Neuron (in vitro differentiated cells): ENCODE data around the gene RGS9.

Experiments
- H2AFZ ChIP-seq: one replicate; pipeline ENCODE4 v1.6.1; 2013; ENCODE audit warnings: low read depth, mild to moderate bottlenecking, inconsistent platforms, low read length, moderate library complexity
- H3K27me3 ChIP-seq: one replicate; pipeline ENCODE4 v1.6.1; 2013; ENCODE audit warnings: low read length; ENCODE audit not compliant: insufficient read depth
- H3K36me3 ChIP-seq: one replicate; pipeline ENCODE4 v1.6.1; 2013; ENCODE audit warnings: low read length; ENCODE audit not compliant: insufficient read depth
- H3K4me1 ChIP-seq: one replicate; pipeline ENCODE4 v1.6.1; 2013; ENCODE audit warnings: low read length; ENCODE audit not compliant: insufficient read depth
- H3K4me3 ChIP-seq: 2 replicates; pipeline ENCODE4 v1.5.1; 2013; ENCODE audit warnings: mild to moderate bottlenecking, low read length, moderate library complexity
- H3K9me3 ChIP-seq: one replicate; pipeline ENCODE4 v1.6.1; 2013; ENCODE audit warnings: low read length

Gene RGS9

GRCh38 chr17:65154770-65155589, 17.8 kb downstream of the RGS9 start:
- Histone ChIP-seq H3K36me3 (no peaks in the 10 kb centered on the region), H3K9me3 (peaks cover 3% of the 10 kb centered on the region), H2AFZ (no peak overlapping the region)

GRCh38 chr17:65155622-65156021, 18.5 kb downstream of the RGS9 start:
- Histone ChIP-seq H2AFZ (no peak overlapping the region), H3K4me3 (no peak overlapping the region), H3K4me1 (peaks cover 14% of the 10 kb centered on the region), H3K9me3 (peaks cover 2% of the 10 kb centered on the region), H3K36me3 (no peaks in the 10 kb centered on the region), H3K27me3 (no peaks in the 10 kb centered on the region)

More at GRCh38 chr17:65154770-65155589, 17.8 kb downstream of the RGS9 start:
- H3K4me1 ChIP-seq, result peaks cover 14% of the 10 kb centered on the region
- H3K27me3 ChIP-seq, result no peaks in the 10 kb centered on the region
- H3K4me3 ChIP-seq, result no peak overlapping the region

GRCh38 chr17:65156185-65156834, 19.1 kb downstream of the RGS9 start:
- no peak overlapping the region for H2AFZ ChIP-seq
- H3K36me3 ChIP-seq, result no peaks in the 10 kb centered on the region
- H3K9me3 ChIP-seq, result no peaks in the 10 kb centered on the region
- H3K27me3 ChIP-seq, result no peaks in the 10 kb centered on the region
- peaks cover 14% of the 10 kb centered on the region for H3K4me1 ChIP-seq
- no peak overlapping the region for H3K4me3 ChIP-seq

GRCh38 chr17:65156835-65157565, 19.8 kb downstream of the RGS9 start:
- H3K27me3 ChIP-seq, result no peaks in the 10 kb centered on the region
- no peak overlapping the region for H3K4me3 ChIP-seq
- no peaks in the 10 kb centered on the region for H3K36me3 ChIP-seq
- H3K9me3 ChIP-seq, result no peaks in the 10 kb centered on the region
- peaks cover 14% of the 10 kb centered on the region for H3K4me1 ChIP-seq
- H2AFZ ChIP-seq, result no peak overlapping the region

GRCh38 chr17:65158041-65158440, 20.9 kb downstream of the RGS9 start:
- Histone ChIP-seq H3K4me3 (no peak overlapping the region), H3K4me1 (peaks cover 14% of the 10 kb centered on the region), H3K27me3 (no peaks in the 10 kb centered on the region), H3K36me3 (no peaks in the 10 kb centered on the region), H3K9me3 (no peaks in the 10 kb centered on the region), H2AFZ (no peak overlapping the region)

- H3K9me3 ChIP-seq, result no peaks in the 10 kb centered on the region
- no peak overlapping the region for H2AFZ ChIP-seq
- H3K4me3 ChIP-seq, result no peak overlapping the region
- H3K4me1 ChIP-seq, result peaks cover 14% of the 10 kb centered on the region
- H3K27me3 ChIP-seq, result no peaks in the 10 kb centered on the region
- no peaks in the 10 kb centered on the region for H3K36me3 ChIP-seq
These were observed 21.5 kb downstream of the RGS9 start for GRCh38 chr17:65158622-65159021.

- no peak overlapping the region for H3K4me3 ChIP-seq
- H3K27me3 ChIP-seq, result no peaks in the 10 kb centered on the region
- no peaks in the 10 kb centered on the region for H3K9me3 ChIP-seq
- H2AFZ ChIP-seq, result no peak overlapping the region
- H3K36me3 ChIP-seq, result no peaks in the 10 kb centered on the region
- peaks cover under 1% of the 10 kb centered on the region for H3K4me1 ChIP-seq
These were observed 23.3 kb downstream of the RGS9 start for GRCh38 chr17:65160516-65160915.

- no peaks in the 10 kb centered on the region for H3K27me3 ChIP-seq
- no peaks in the 10 kb centered on the region for H3K9me3 ChIP-seq
- H2AFZ ChIP-seq, result no peak overlapping the region
- no peaks in the 10 kb centered on the region for H3K4me1 ChIP-seq
- H3K4me3 ChIP-seq, result no peak overlapping the region
- no peaks in the 10 kb centered on the region for H3K36me3 ChIP-seq
These were observed 26.9 kb downstream of the RGS9 start for GRCh38 chr17:65163990-65164495.

GRCh38 chr17:65166787-65167186, 29.6 kb downstream of the RGS9 start:
- no peaks in the 10 kb centered on the region for H3K36me3 ChIP-seq
- no peak overlapping the region for H2AFZ ChIP-seq
- H3K9me3 ChIP-seq, result peaks cover 3% of the 10 kb centered on the region
- H3K4me3 ChIP-seq, result no peak overlapping the region
- H3K27me3 ChIP-seq, result no peaks in the 10 kb centered on the region
- no peaks in the 10 kb centered on the region for H3K4me1 ChIP-seq

- Histone ChIP-seq H2AFZ (no peak overlapping the region), H3K9me3 (peaks cover 3% of the 10 kb centered on the region), H3K4me3 (no peak overlapping the region), H3K36me3 (no peaks in the 10 kb centered on the region), H3K4me1 (no peaks in the 10 kb centered on the region), H3K27me3 (no peaks in the 10 kb centered on the region)
These were observed 30.4 kb downstream of the RGS9 start for GRCh38 chr17:65167566-65167965.

GRCh38 chr17:65169691-65170090, 32.5 kb downstream of the RGS9 start:
- Histone ChIP-seq H3K27me3 (no peaks in the 10 kb centered on the region), H3K4me1 (no peaks in the 10 kb centered on the region), H3K36me3 (no peaks in the 10 kb centered on the region), H3K4me3 (no peak overlapping the region), H2AFZ (no peak overlapping the region), H3K9me3 (peaks cover 3% of the 10 kb centered on the region)

- Histone ChIP-seq H3K27me3 (no peaks in the 10 kb centered on the region), H2AFZ (no peak overlapping the region), H3K4me3 (no peak overlapping the region), H3K36me3 (no peaks in the 10 kb centered on the region), H3K9me3 (peaks cover 3% of the 10 kb centered on the region), H3K4me1 (no peaks in the 10 kb centered on the region)
These were observed 33.7 kb downstream of the RGS9 start for GRCh38 chr17:65170839-65171238.

GRCh38 chr17:65171752-65172151, 34.6 kb downstream of the RGS9 start:
- H3K36me3 ChIP-seq, result no peaks in the 10 kb centered on the region
- H3K4me3 ChIP-seq, result no peak overlapping the region
- no peaks in the 10 kb centered on the region for H3K4me1 ChIP-seq
- H3K27me3 ChIP-seq, result no peaks in the 10 kb centered on the region
- no peak overlapping the region for H2AFZ ChIP-seq
- H3K9me3 ChIP-seq, result peaks cover 3% of the 10 kb centered on the region
